Right ventricle myocardium superior (tissue), 1 donor: Measurements from ENCODE around the gene PITPNM1. TPM values are rescaled to one million over a fixed set of nuclear protein-coding genes. Genes with fewer than 3 reads are reported as not detected.

Source experiments
- ATAC-seq: fragments of 200-7000 bp; cut with Tn5 transposase; one replicate; pipeline ENCODE4 v1.9.1; 2020; ENCODE audit warnings: mild to moderate bottlenecking; ENCODE audit not compliant: poor library complexity
- DNase-seq: peaks from one replicate; pipeline ENCODE4 v3.0.0-alpha.2; 2020
- intact Hi-C: fragments of 100-400 bp; cut with DNase I; formaldehyde crosslinking; loops from one replicate; pipeline ENCODE4 v1.11.2; 2022
- microRNA-seq: library from miRNA; unstranded; fragments of <30 nt; microRNA quantifications from one replicate; pipeline ENCODE4 v1.2.0, GENCODE V29; 2020
- total RNA-seq: library from RNA; stranded (reverse); fragmentation: NEBNext Ultra II Directional; extraction: Animal tissue kit (Norgen Biotek cat#: 25700); gene quantifications from one replicate; pipeline ENCODE4 v1.2.1, GENCODE V29; 2021
- donor health status: DM: no; HTN: yes; CAD: no; lungs with severe emphysema.

The PITPNM1 gene
- total RNA-seq, 1 donor from 2014 or later: 39.0 TPM

- intact Hi-C loops: no loop called here
- ATAC-seq: no peak
- DNase-seq: peak; percentile 27
Observed at GRCh38 chr11:67455054-67455453, 50.1 kb downstream of the PITPNM1 start, which contains the start of gene CABP4. Gene CABP4 (plus strand): TSS chr11:67455354. CDS start chr11:67455424, 70 bp downstream.

GRCh38 chr11:67453816-67454732, 51.1 kb downstream of the PITPNM1 start:
- intact Hi-C loops: no loop called here
- ATAC-seq (no peak), DNase-seq (no peak)

GRCh38 chr11:67452141-67452952, 52.8 kb downstream of the PITPNM1 start, which contains the start of gene GPR152:
Gene GPR152 (minus strand): TSS chr11:67452729. CDS start chr11:67452724, 5 bp downstream.
- intact Hi-C loops: no loop called here
- ATAC-seq: peak; percentile 44
- peak; percentile 67 for DNase-seq

- ATAC-seq (no peak), DNase-seq (no peak)
- intact Hi-C loops: no loop called here
Observed at GRCh38 chr11:67451658-67451976, 53.5 kb downstream of the PITPNM1 start.

- intact Hi-C loops: no loop called here
- DNase-seq: no peak
- ATAC-seq: no peak
Observed at GRCh38 chr11:67450796-67451657, 54.1 kb downstream of the PITPNM1 start.

GRCh38 chr11:67449116-67449844, 55.9 kb downstream of the PITPNM1 start:
- intact Hi-C loops: no loop called here
- ATAC-seq (peak; percentile 55), DNase-seq (no peak)

- DNase-seq (no peak), ATAC-seq (no peak)
- intact Hi-C loops: no loop called here
Observed at GRCh38 chr11:67448220-67448609, 56.9 kb downstream of the PITPNM1 start.

GRCh38 chr11:67445515-67445914, 59.6 kb downstream of the PITPNM1 start:
- DNase-seq: no peak
- ATAC-seq: no peak
- intact Hi-C loops: no loop called here

- no peak for ATAC-seq
- intact Hi-C loops: no loop called here
- DNase-seq: no peak
Observed at GRCh38 chr11:67442504-67443404, 62.4 kb downstream of the PITPNM1 start.

Small RNA genes within 50 kb of the gene (microRNA-seq; reads per million reads assigned to microRNA genes)
- not detected for gene MIR6752

Other genes starting within 250 kb of the PITPNM1 start
- gene GRK2, start 238.9 kb downstream of the PITPNM1 start, total RNA-seq: 53.4 TPM
- 11.6 TPM for gene ANKRD13D, start 216.1 kb downstream of the PITPNM1 start, total RNA-seq
- gene SSH3, start 201.8 kb downstream of the PITPNM1 start, total RNA-seq: 12.1 TPM
- 39.9 TPM for gene POLD4, start 151.8 kb downstream of the PITPNM1 start, total RNA-seq
- 0.27 TPM for gene CLCF1, start 131.8 kb downstream of the PITPNM1 start, total RNA-seq
- 5.7 TPM for gene RAD9A, start 113.4 kb downstream of the PITPNM1 start, total RNA-seq
- 103 TPM for gene PPP1CA, start 103.5 kb downstream of the PITPNM1 start, total RNA-seq
- 1.00 TPM for gene TBC1D10C, start 101.3 kb downstream of the PITPNM1 start, total RNA-seq
- 15.0 TPM for gene CARNS1, start 89.7 kb downstream of the PITPNM1 start, total RNA-seq
- 24.6 TPM for gene RPS6KB2, start 76.9 kb downstream of the PITPNM1 start, total RNA-seq
- gene PTPRCAP, start 67.7 kb downstream of the PITPNM1 start, total RNA-seq: 1.0 TPM
- 27.1 TPM for gene CORO1B, start 61.9 kb downstream of the PITPNM1 start, total RNA-seq
- gene GPR152, start 52.6 kb downstream of the PITPNM1 start, total RNA-seq: not detected
- 0.75 TPM for gene CABP4, start 50.0 kb downstream of the PITPNM1 start, total RNA-seq
- 82.9 TPM for gene TMEM134, start 36.1 kb downstream of the PITPNM1 start, total RNA-seq
- 50.6 TPM for gene AIP, start 22.3 kb downstream of the PITPNM1 start, total RNA-seq
- gene CDK2AP2, start 2.8 kb upstream of the PITPNM1 start, total RNA-seq: 57.8 TPM
- not detected for gene CABP2, start 18.1 kb upstream of the PITPNM1 start, total RNA-seq
- gene GSTP1, start 78.4 kb upstream of the PITPNM1 start, total RNA-seq: 361 TPM
- 754 TPM for gene NDUFV1, start 101.6 kb upstream of the PITPNM1 start, total RNA-seq
- gene NUDT8, start 124.6 kb upstream of the PITPNM1 start, total RNA-seq: 110 TPM
- 0.51 TPM for gene TBX10, start 134.4 kb upstream of the PITPNM1 start, total RNA-seq
- not detected for gene ACY3, start 145.4 kb upstream of the PITPNM1 start, total RNA-seq
- not detected for gene ALDH3B2, start 169.3 kb upstream of the PITPNM1 start, total RNA-seq